HG02981 (cell line): Measurements from ENCODE around the gene TAF6.
A peak's percentile ranks its signal among the peaks of the same experiment; 100 is the strongest.

Experiments
- ATAC-seq: cut with Tn5 transposase; IDR thresholded peaks from one replicate; pipeline ENCODE4 v1.9.1; 2021; ENCODE audit warnings: mild to moderate bottlenecking, moderate library complexity; ENCODE audit not compliant: unreplicated experiment

Gene TAF6

GRCh38 chr7:100098913-100099312, 20.2 kb downstream of the TAF6 start:
- no peak for ATAC-seq

- ATAC-seq: no peak
These were observed 23.5 kb downstream of the TAF6 start for GRCh38 chr7:100095704-100096103.

GRCh38 chr7:100095289-100095688, 23.9 kb downstream of the TAF6 start:
- no peak for ATAC-seq

GRCh38 chr7:100093925-100094486, 25.2 kb downstream of the TAF6 start:
- ATAC-seq: no peak

- no peak for ATAC-seq
These were observed 25.7 kb downstream of the TAF6 start for GRCh38 chr7:100093498-100093897.

GRCh38 chr7:100093054-100093453, 26.1 kb downstream of the TAF6 start:
- ATAC-seq: no peak

GRCh38 chr7:100091411-100092181, 27.6 kb downstream of the TAF6 start:
- no peak for ATAC-seq

GRCh38 chr7:100090527-100091410, 28.4 kb downstream of the TAF6 start:
- no peak for ATAC-seq

- no peak for ATAC-seq
These were observed 29.5 kb downstream of the TAF6 start for GRCh38 chr7:100089458-100090196.

- no peak for ATAC-seq
These were observed 30.3 kb downstream of the TAF6 start, which contains the start of gene COPS6 for GRCh38 chr7:100088621-100089457. COPS6 (plus strand) TSS chr7:100088969; CDS start chr7:100088991, 22 bp downstream.

- no peak for ATAC-seq
These were observed 31.0 kb downstream of the TAF6 start for GRCh38 chr7:100088095-100088620.

GRCh38 chr7:100087055-100087750, 32.0 kb downstream of the TAF6 start:
- no peak for ATAC-seq

GRCh38 chr7:100085515-100085914, 33.6 kb downstream of the TAF6 start:
- no peak for ATAC-seq

- no peak for ATAC-seq
These were observed 36.2 kb downstream of the TAF6 start for GRCh38 chr7:100082978-100083377.

GRCh38 chr7:100081535-100082102, 37.5 kb downstream of the TAF6 start, which contains the start of gene ZNF3:
ZNF3 (minus strand) TSS chr7:100081723; CDS start chr7:100077357, 4,366 bp downstream.
- ATAC-seq: peak; percentile 82

- ATAC-seq: no peak
These were observed 38.1 kb downstream of the TAF6 start for GRCh38 chr7:100080907-100081534.

- ATAC-seq: no peak
These were observed 40.1 kb downstream of the TAF6 start for GRCh38 chr7:100079024-100079560.

- ATAC-seq: no peak
These were observed 42.0 kb downstream of the TAF6 start for GRCh38 chr7:100077205-100077604.
